Activated T-helper 1 cell treated with anti-CD3 and anti-CD28 coated beads, Interleukin-12 subunit alpha, Interleukin-12 subunit beta, Interleukin-2, Interleukin-4 antibody, amounts not matched to agents 30 ng/mL and 10 ng/mL and 1 ng/mL, durations not matched to agents 14 hours and 24 hours and 36 hours (primary cell): ENCODE results near the gene NMD3. TPM values are rescaled to one million over a fixed set of nuclear protein-coding genes. Genes with fewer than 3 reads are reported as not detected.

ENCODE experiments used
- DNase-seq: peaks from one replicate; pipeline ENCODE4 v3.0.0; 2021; ENCODE audit warnings: low spot score
- H3K27ac Mint-ChIP-seq: one replicate; pipeline ENCODE4 v1.8.0; 2021; ENCODE audit warnings: mild to moderate bottlenecking, mixed read lengths
- H3K27me3 Mint-ChIP-seq: one replicate; pipeline ENCODE4 v1.8.0; 2022; ENCODE audit warnings: mild to moderate bottlenecking, moderate library complexity, mixed read lengths; ENCODE audit not compliant: insufficient read depth
- H3K36me3 Mint-ChIP-seq: one replicate; pipeline ENCODE4 v1.8.0; 2021; ENCODE audit warnings: low read depth, mixed read lengths
- H3K4me1 Mint-ChIP-seq: one replicate; pipeline ENCODE4 v1.8.0; 2021; ENCODE audit warnings: low read depth, mixed read lengths
- H3K4me3 Mint-ChIP-seq: one replicate; pipeline ENCODE4 v1.8.0; 2021; ENCODE audit warnings: mild to moderate bottlenecking, moderate library complexity, mixed read lengths
- H3K9me3 Mint-ChIP-seq: one replicate; pipeline ENCODE4 v1.8.0; 2021; ENCODE audit warnings: mixed read lengths
- intact Hi-C: fragments of 100-400 bp; cut with micrococcal nuclease; formaldehyde crosslinking; loops from one replicate; pipeline ENCODE4 v1.15.1; 2024
- total RNA-seq: library from RNA; stranded (reverse); gene quantifications from 2 replicates; pipeline ENCODE4 v1.2.3, GENCODE V29; 2022

The NMD3 gene
- total RNA-seq, 1 donor from 2014 or later, result 74.5 TPM

DNA sequence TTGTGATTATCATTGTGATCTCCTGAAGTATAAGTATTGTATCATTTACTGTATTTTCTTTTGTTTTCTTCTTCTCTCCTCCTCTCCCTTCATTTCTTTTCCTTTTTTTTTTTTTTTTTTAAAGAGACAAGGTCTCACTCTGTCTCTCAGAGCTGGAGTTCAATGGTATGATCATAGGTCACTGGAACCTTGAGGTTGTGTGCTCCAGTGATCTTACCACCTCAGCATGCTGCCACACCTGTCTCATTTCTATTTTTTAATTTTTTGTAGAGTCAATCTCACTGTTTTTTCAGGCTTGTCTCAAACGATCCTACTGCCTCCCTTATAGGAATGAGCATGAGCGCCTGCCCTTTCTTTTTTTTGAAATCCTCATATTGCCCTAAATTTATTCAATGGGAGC, 23.4 kb downstream of the NMD3 start:
- Mint-ChIP-seq H3K4me3 (no peak overlapping the region), H3K4me1 (no peaks in the 10 kb centered on the region), H3K27me3 (no peaks in the 10 kb centered on the region), H3K9me3 (no peaks in the 10 kb centered on the region), H3K27ac (no peak overlapping the region), H3K36me3 (peaks cover 32% of the 10 kb centered on the region)
- intact Hi-C loops, result no loop called here
- DNase-seq, result no peak

- DNase-seq, result no peak
- no peak overlapping the region for H3K27ac Mint-ChIP-seq
- no peak overlapping the region for H3K4me3 Mint-ChIP-seq
- intact Hi-C loops, result no loop called here
- no peaks in the 10 kb centered on the region for H3K27me3 Mint-ChIP-seq
- H3K4me1 Mint-ChIP-seq, result no peaks in the 10 kb centered on the region
- H3K9me3 Mint-ChIP-seq, result no peaks in the 10 kb centered on the region
- H3K36me3 Mint-ChIP-seq, result peaks cover 34% of the 10 kb centered on the region
Observed at GRCh38 chr3:161247049-161247448, 25.9 kb downstream of the NMD3 start.

DNA sequence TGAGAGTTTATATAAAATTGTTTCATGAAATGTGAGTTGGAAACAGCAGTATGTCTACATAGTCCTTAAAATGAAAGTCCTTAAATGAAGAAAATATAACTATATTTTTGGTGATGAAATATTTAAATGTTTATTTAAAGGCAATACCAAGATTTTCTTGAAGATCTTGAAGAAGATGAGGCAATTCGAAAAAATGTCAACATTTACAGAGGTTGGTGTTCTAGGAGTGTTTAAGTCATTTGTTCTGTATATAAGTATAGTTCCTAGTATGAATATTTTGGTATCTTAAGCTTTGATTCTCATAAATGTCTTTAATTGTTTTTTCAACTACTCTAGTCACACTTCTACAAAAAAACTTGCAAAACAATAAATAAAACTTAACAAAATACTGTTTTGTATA, 29.0 kb downstream of the NMD3 start:
- intact Hi-C loops, result no loop called here

DNA sequence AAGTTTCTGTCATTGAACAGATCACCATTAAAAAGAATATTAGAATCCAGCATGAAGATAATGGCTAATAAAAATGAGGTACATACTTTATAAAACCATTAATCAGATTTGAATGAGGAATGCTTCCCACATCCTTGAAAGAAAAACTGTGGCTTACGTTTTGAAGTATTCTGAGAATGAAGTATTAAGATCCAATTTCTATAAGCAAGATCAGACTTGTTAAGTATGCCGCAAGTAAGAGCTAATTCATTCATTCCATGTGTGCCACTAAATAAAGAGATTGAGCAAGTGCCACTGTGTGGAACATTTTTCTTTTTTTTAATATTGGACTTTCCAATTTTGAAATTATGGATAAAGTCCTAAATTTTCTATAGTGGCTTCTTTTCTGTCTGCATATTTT, 30.6 kb downstream of the NMD3 start:
- intact Hi-C loops, result no loop called here
- no peaks in the 10 kb centered on the region for H3K27me3 Mint-ChIP-seq
- no peaks in the 10 kb centered on the region for H3K4me1 Mint-ChIP-seq
- peaks cover 39% of the 10 kb centered on the region for H3K36me3 Mint-ChIP-seq
- H3K27ac Mint-ChIP-seq, result no peak overlapping the region
- H3K9me3 Mint-ChIP-seq, result no peaks in the 10 kb centered on the region
- DNase-seq, result no peak
- no peak overlapping the region for H3K4me3 Mint-ChIP-seq

More for the DNA sequence above, 29.0 kb downstream of the NMD3 start:
- Mint-ChIP-seq H3K27ac (no peak overlapping the region), H3K36me3 (peaks cover 36% of the 10 kb centered on the region), H3K4me1 (no peaks in the 10 kb centered on the region), H3K9me3 (no peaks in the 10 kb centered on the region), H3K27me3 (no peaks in the 10 kb centered on the region), H3K4me3 (no peak overlapping the region)
- DNase-seq, result no peak

DNA sequence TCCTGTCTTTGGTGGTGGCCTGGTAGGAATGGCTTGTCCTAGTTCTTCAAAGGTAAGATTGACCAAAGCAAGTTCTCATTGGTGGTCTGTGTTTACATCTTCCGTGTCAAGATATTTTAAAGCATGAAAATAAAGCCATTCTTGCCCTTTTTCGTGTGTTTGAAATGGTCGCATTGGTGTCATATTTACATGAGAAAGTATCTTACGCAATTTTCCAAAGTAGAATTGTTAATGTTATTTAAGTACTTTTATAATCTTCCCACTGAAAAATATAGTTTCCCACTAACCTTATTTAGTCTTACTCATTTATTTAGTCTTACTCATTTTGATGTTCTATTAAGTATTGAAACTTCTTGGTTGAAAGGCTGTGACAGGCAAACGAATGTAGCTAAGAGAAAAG, 31.0 kb downstream of the NMD3 start:
- H3K27me3 Mint-ChIP-seq, result no peaks in the 10 kb centered on the region
- no peaks in the 10 kb centered on the region for H3K4me1 Mint-ChIP-seq
- H3K27ac Mint-ChIP-seq, result no peak overlapping the region
- intact Hi-C loops, result no loop called here
- no peak overlapping the region for H3K4me3 Mint-ChIP-seq
- H3K9me3 Mint-ChIP-seq, result no peaks in the 10 kb centered on the region
- peaks cover 37% of the 10 kb centered on the region for H3K36me3 Mint-ChIP-seq
- no peak for DNase-seq

DNA sequence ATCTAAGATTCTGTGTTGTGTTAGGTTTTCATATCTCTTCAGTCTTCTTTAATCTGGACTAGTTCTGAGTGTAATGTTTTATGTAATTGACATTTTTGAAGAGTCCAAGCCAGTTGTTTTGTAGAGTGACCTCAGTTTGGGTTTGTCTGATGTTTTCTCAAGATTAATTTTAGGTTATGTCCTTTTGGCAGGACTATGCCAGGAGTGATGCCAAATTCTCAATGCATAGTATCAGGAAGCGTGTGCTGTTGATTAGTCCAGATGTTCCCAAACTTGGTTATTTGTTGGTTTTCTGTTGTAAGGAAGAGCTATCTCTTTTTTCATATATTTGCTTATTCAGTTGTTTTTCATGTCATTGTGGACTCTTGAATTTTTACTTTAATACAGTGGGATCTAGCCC, 32.6 kb downstream of the NMD3 start:
- H3K27ac Mint-ChIP-seq, result no peak overlapping the region
- no peaks in the 10 kb centered on the region for H3K27me3 Mint-ChIP-seq
- intact Hi-C loops, result no loop called here
- no peaks in the 10 kb centered on the region for H3K9me3 Mint-ChIP-seq
- H3K4me1 Mint-ChIP-seq, result no peaks in the 10 kb centered on the region
- H3K36me3 Mint-ChIP-seq, result peaks cover 38% of the 10 kb centered on the region
- H3K4me3 Mint-ChIP-seq, result no peak overlapping the region
- DNase-seq, result no peak

- H3K4me3 Mint-ChIP-seq, result no peak overlapping the region
- H3K4me1 Mint-ChIP-seq, result no peaks in the 10 kb centered on the region
- no peak overlapping the region for H3K27ac Mint-ChIP-seq
- no peak for DNase-seq
- no peaks in the 10 kb centered on the region for H3K9me3 Mint-ChIP-seq
- H3K36me3 Mint-ChIP-seq, result peaks cover 35% of the 10 kb centered on the region
- no peaks in the 10 kb centered on the region for H3K27me3 Mint-ChIP-seq
- intact Hi-C loops, result no loop called here
Observed at GRCh38 chr3:161254861-161255260, 33.8 kb downstream of the NMD3 start.

GRCh38 chr3:161263057-161263456, 41.9 kb downstream of the NMD3 start:
- Mint-ChIP-seq H3K9me3 (peaks cover 9% of the 10 kb centered on the region), H3K27ac (no peak overlapping the region), H3K4me3 (no peak overlapping the region), H3K36me3 (peaks cover 13% of the 10 kb centered on the region), H3K27me3 (no peaks in the 10 kb centered on the region), H3K4me1 (no peaks in the 10 kb centered on the region)
- DNase-seq, result no peak
- intact Hi-C loops, result no loop called here

DNA sequence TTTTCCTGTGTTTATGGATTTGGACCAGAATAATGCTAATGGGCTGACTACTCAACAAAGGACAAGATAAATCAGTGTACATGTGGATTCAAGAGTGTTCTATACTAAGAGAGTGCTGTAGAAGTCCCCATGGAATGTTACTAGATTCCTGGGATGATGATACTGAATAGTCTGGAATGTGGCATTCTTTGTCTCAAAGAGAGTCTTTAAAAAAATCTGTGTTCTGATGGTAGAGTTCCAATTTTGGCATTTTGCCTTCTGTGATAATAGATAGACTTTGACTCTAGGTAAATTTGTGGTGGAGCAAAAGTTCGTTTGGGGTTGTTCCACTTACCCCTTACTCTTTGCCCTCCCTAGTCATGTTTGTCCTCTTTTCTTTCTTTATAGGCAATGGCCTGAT, 43.7 kb downstream of the NMD3 start:
- H3K36me3 Mint-ChIP-seq, result peaks cover 11% of the 10 kb centered on the region
- no peak overlapping the region for H3K4me3 Mint-ChIP-seq
- H3K27ac Mint-ChIP-seq, result no peak overlapping the region
- H3K9me3 Mint-ChIP-seq, result peaks cover 9% of the 10 kb centered on the region
- no peaks in the 10 kb centered on the region for H3K4me1 Mint-ChIP-seq
- H3K27me3 Mint-ChIP-seq, result no peaks in the 10 kb centered on the region
- intact Hi-C loops, result no loop called here
- DNase-seq, result no peak

- intact Hi-C loops, result no loop called here
- Mint-ChIP-seq H3K36me3 (peaks cover 8% of the 10 kb centered on the region), H3K27me3 (no peaks in the 10 kb centered on the region), H3K4me3 (no peak overlapping the region), H3K27ac (no peak overlapping the region), H3K4me1 (no peaks in the 10 kb centered on the region), H3K9me3 (peaks cover 7% of the 10 kb centered on the region)
- DNase-seq, result no peak
Observed at GRCh38 chr3:161265916-161266571, 44.9 kb downstream of the NMD3 start.

- H3K9me3 Mint-ChIP-seq, result peaks cover 4% of the 10 kb centered on the region
- no peaks in the 10 kb centered on the region for H3K4me1 Mint-ChIP-seq
- H3K27me3 Mint-ChIP-seq, result no peaks in the 10 kb centered on the region
- no peak for DNase-seq
- no peak overlapping the region for H3K4me3 Mint-ChIP-seq
- intact Hi-C loops, result no loop called here
- H3K27ac Mint-ChIP-seq, result no peak overlapping the region
- H3K36me3 Mint-ChIP-seq, result peaks cover 6% of the 10 kb centered on the region
Observed at GRCh38 chr3:161266731-161267150, 45.6 kb downstream of the NMD3 start.

DNA sequence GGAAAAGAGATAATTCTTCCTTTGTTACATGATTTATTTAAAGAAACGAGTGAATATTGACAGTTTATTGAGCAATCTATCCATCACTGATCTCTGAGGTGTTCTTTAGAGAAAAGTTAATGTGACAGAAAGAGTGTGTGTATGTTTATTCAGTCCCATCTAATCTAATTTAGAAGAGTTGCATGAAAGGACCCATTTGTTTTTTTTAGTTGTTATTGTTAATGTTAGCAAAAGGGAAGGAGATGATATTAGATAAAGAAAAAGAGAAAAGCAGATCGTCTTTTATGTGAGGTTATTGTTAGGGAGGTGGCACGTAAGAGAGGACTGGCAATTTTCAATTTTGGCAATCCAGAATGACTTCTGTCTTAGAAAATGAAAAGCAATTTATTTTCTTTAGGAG, 46.5 kb downstream of the NMD3 start:
- Mint-ChIP-seq H3K27ac (no peak overlapping the region), H3K9me3 (peaks cover 4% of the 10 kb centered on the region), H3K4me1 (no peaks in the 10 kb centered on the region), H3K4me3 (no peak overlapping the region), H3K27me3 (no peaks in the 10 kb centered on the region), H3K36me3 (peaks cover 6% of the 10 kb centered on the region)
- no peak for DNase-seq
- intact Hi-C loops, result no loop called here

DNA sequence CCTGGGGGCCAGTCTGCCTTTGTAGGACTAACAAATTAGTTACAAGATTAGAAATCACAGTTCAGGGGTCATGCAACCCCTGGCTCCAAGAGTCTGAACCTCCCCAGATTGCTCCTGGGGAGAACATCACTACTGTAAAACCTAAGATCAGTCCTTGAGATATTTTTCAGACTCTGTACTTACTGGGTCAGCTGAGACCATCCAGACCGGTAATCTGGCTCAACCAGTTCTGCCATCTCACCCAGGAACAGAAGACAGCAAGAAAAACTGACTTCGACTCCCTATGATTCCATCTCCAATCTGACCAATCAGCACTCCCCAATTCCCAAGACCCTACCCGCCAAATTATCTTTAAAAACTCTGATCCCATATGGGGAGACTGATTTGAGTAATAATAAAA, 47.5 kb downstream of the NMD3 start:
- DNase-seq, result no peak
- Mint-ChIP-seq H3K9me3 (peaks cover 4% of the 10 kb centered on the region), H3K36me3 (peaks cover 4% of the 10 kb centered on the region), H3K27me3 (no peaks in the 10 kb centered on the region), H3K27ac (no peak overlapping the region), H3K4me3 (no peak overlapping the region), H3K4me1 (no peaks in the 10 kb centered on the region)
- intact Hi-C loops, result no loop called here

- intact Hi-C loops, result no loop called here
- no peaks in the 10 kb centered on the region for H3K27me3 Mint-ChIP-seq
Observed at GRCh38 chr3:161270991-161271390, 49.9 kb downstream of the NMD3 start.

More at GRCh38 chr3:161270991-161271390, 49.9 kb downstream of the NMD3 start:
- no peak for DNase-seq
- Mint-ChIP-seq H3K27ac (no peak overlapping the region), H3K4me3 (no peak overlapping the region), H3K9me3 (no peaks in the 10 kb centered on the region), H3K36me3 (no peaks in the 10 kb centered on the region), H3K4me1 (no peaks in the 10 kb centered on the region)
